Measurements from ENCODE around the gene NRTN. TPM values are rescaled to one million over a fixed set of nuclear protein-coding genes. Genes with fewer than 3 reads are reported as not detected.
A peak's percentile ranks its signal among the peaks of the same experiment; 100 is the strongest.

The NRTN gene
- total and polyA plus RNA-seq, 2 of the 13 experiments (the other 11 are each of a cell fraction or from before 2014, with no cell fraction given) = 4.1 to 5.3 TPM

DNA sequence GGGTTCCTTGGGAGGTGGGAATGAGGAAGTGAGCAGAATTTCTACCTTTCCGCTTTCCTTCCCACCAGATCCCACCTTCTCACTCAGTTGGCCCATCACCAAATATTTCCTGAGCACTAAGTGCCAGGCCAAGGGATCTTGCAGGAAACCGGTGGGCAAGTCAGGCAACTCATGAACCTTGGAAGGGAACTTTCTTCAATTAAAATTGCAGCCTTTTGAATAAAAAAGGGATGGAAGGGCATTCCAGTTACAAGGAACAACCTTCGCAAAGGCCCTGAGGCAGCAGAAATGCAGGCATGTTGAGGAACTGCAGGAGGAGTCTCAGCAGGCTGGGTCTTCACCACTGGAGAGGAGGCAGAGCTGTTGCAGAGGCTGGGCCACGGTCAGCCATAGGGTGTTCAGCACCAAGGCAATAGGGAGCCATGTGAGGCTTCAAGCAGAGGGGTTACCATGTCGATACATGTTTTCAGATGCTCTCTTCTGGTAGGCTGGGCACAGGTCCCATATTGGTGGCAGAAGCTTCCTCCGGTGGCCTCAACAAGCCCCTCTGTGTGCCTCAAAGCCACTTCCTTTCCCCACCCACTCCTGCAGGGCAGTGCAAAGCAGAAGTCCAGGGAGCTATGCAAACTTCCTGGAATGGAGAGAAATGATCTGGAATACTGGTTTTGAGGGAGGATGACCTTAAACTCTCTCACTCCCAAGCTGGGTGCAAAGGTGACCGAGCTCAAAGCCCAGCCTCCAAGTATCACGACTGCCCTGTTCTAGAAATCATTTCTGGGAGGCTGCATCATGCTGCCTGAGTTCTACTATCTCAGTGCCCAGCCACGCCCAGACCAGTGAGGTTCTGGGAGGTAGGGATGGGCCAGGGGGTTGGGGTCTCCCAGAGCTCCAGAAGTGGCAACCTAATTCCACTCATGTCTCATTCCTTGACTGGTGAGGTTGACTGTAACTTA lies 34.5 kb downstream of the NRTN start, which contains the start of gene FUT6 (continued):
- TF ChIP-seq, protein P1, sequence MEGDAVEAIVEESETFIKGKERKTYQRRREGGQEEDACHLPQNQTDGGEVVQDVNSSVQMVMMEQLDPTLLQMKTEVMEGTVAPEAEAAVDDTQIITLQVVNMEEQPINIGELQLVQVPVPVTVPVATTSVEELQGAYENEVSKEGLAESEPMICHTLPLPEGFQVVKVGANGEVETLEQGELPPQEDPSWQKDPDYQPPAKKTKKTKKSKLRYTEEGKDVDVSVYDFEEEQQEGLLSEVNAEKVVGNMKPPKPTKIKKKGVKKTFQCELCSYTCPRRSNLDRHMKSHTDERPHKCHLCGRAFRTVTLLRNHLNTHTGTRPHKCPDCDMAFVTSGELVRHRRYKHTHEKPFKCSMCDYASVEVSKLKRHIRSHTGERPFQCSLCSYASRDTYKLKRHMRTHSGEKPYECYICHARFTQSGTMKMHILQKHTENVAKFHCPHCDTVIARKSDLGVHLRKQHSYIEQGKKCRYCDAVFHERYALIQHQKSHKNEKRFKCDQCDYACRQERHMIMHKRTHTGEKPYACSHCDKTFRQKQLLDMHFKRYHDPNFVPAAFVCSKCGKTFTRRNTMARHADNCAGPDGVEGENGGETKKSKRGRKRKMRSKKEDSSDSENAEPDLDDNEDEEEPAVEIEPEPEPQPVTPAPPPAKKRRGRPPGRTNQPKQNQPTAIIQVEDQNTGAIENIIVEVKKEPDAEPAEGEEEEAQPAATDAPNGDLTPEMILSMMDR (CRISPR knock-in tag; IDR thresholded peaks at IDR 0.05) = 0 out of 2 replicates have a peak, but pooled peaks have one; percentile 6
- TF ChIP-seq ZNF607 (CRISPR knock-in tag; IDR thresholded peaks at IDR 0.05; ENCODE audit: borderline replicate concordance) (peak; percentile 59; the same call in 1 of the 2 replicates), NR2C2 (CRISPR knock-in tag; IDR thresholded peaks at IDR 0.05; ENCODE audit: borderline replicate concordance) (peak; percentile 63; the same call in 1 of the 2 replicates), DPF2 (CRISPR knock-in tag; IDR thresholded peaks at IDR 0.05; ENCODE audit: borderline replicate concordance, low read depth) (peak; percentile 66; the same call in 1 of the 2 replicates), STAG1 (CRISPR knock-in tag; IDR thresholded peaks at IDR 0.05) (peak; percentile 12; the same call in 1 of the 2 replicates), FOXP4 (CRISPR knock-in tag; IDR thresholded peaks at IDR 0.05) (peak; percentile 68; the same call in 1 of the 2 replicates), ZNF33B (CRISPR knock-in tag; IDR thresholded peaks at IDR 0.05) (0 out of 2 replicates have a peak, but pooled peaks have one; percentile 49), YEATS4 (CRISPR knock-in tag; IDR thresholded peaks at IDR 0.05; ENCODE audit: borderline replicate concordance) (no peak), MEIS2 (CRISPR knock-in tag; IDR thresholded peaks at IDR 0.05) (peak; percentile 37; the same call in 1 of the 2 replicates), GABPB1 (CRISPR knock-in tag; IDR thresholded peaks at IDR 0.05) (peak; percentile 37), ZNF431 (CRISPR knock-in tag; IDR thresholded peaks at IDR 0.05; ENCODE audit: borderline replicate concordance, low read depth) (0 out of 2 replicates have a peak, but pooled peaks have one; percentile 12), KLF6 (CRISPR knock-in tag; IDR thresholded peaks at IDR 0.05) (peak; percentile 36; the same call in 1 of the 2 replicates), ZNF142 (CRISPR knock-in tag; IDR thresholded peaks at IDR 0.05) (no peak), ARNTL (CRISPR knock-in tag; IDR thresholded peaks at IDR 0.05) (no peak), ELF4 (CRISPR knock-in tag; IDR thresholded peaks at IDR 0.05; ENCODE audit: borderline replicate concordance) (peak; percentile 76; the same call in 1 of the 2 replicates), SIX4 (CRISPR knock-in tag; IDR thresholded peaks at IDR 0.05) (no peak)
- TF ChIP-seq, protein P2, sequence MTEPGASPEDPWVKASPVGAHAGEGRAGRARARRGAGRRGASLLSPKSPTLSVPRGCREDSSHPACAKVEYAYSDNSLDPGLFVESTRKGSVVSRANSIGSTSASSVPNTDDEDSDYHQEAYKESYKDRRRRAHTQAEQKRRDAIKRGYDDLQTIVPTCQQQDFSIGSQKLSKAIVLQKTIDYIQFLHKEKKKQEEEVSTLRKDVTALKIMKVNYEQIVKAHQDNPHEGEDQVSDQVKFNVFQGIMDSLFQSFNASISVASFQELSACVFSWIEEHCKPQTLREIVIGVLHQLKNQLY (CRISPR knock-in tag; IDR thresholded peaks at IDR 0.05) = no peak; the same call in 1 of the 2 replicates
